G401 (cell line): ENCODE data around the gene WFIKKN1. TPM values are rescaled to one million over a fixed set of nuclear protein-coding genes. Genes with fewer than 3 reads are reported as not detected.
A peak's percentile ranks its signal among the peaks of the same experiment; 100 is the strongest.

Experiments used
- DNase-seq: peaks from one replicate; pipeline ENCODE4 v3.0.0-alpha.2; 2015; ENCODE audit warnings: low spot score
- in situ Hi-C: cut with HindIII; loops from 2 replicates; pipeline ENCODE4 v1.10.0; 2016; ENCODE audit warnings: low sequenced_read_pairs, mixed read lengths
- total RNA-seq: library from RNA; depleted of rRNA; stranded (reverse); fragments of >200 nt; shearing (Covaris generic); gene quantifications from 2 replicates; pipeline ENCODE4 v1.2.3, GENCODE V29; 2014

The WFIKKN1 gene
- total RNA-seq, 1 experiment from 2014 or later, result 44.6 TPM

GRCh38 chr16:620700-621525 lies 9.9 kb upstream of the WFIKKN1 start:
- DNase-seq, result peak; percentile 48
- in situ Hi-C loops, result no loop called here

DNA sequence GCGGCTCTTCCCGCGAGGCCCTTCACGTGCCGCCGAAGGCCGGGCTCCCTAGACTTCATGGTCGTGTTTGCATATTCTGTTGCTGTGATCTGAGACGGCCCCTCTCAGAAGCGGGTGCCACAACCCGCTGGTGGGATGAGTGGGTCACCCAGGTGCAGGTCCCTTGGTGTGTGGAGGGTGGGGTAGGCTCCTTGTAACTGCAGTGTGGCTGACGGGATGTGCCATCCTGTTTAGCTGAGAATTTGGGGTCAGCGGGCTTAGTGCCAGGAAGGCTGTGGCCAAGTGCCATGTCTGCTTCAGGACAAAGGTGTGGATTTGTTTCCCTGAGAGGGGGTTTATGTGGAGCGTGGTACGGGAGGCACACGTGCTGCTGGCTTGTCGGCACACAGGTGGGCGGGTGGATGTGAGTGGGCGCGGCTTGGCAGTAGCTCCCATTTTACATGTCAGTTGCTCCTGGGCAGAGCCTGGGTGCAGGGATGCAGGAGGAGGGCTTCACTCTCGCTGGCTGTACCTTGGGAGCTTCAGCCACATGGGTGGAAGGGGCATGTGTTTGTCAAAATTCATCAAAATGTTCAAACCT lies 9.2 kb upstream of the WFIKKN1 start:
- in situ Hi-C loops, result no loop called here
- peak; percentile 86 for DNase-seq

DNA sequence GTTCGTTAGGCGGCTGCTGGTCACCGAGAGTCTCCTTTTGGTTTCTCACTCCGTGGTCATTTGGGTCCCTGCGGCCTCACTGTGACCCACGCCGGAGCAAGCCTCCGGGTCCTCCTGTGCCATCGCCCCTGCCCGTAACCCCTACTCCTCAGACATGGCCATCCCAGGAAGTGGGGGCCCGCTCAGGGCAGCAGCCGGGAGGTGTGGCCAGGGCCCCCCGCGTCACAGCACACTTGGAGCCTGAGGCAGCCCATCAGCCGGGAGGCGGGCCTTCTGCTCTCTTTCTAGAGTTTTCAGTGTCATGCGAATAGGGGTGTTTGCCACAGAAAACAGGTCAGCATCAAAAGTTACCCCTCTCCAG lies 7.9 kb upstream of the WFIKKN1 start:
- in situ Hi-C loops, result no loop called here

DNA sequence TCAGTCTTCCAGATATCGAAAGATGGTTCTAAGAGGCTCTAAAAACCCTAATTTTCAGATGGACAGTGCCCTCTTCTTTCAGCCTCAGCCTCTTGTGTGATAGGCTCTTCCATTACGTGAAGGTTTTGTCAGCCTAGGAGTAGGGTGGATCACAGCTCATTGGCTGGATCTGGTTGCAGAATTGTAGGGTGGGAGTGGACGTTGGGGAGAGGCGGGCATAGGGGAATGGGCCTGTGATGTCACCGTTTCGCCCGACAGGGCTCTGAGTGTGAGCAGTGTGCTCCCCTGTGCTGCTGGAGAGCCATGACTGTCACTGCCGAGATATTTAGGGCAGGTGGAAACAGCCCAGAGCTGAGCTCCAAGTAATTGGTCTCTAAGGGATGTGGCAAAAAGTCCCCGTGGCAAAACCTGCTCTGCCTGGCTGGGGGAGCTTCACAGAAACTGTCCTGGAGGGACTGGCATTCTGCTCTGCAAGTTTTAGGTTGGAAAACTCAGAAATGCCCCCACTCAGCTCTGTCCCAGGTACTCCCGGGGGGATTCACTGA lies 6.2 kb upstream of the WFIKKN1 start:
- in situ Hi-C loops, result no loop called here
- DNase-seq, result peak; percentile 36

More for the DNA sequence above, 7.9 kb upstream of the WFIKKN1 start:
- no peak for DNase-seq

- in situ Hi-C loops, result no loop called here
- DNase-seq, result no peak
These were observed 5.4 kb upstream of the WFIKKN1 start for GRCh38 chr16:625117-625976.

- no peak for DNase-seq
- in situ Hi-C loops, result no loop called here
These were observed 4.6 kb upstream of the WFIKKN1 start for GRCh38 chr16:625977-626765.

- in situ Hi-C loops, result no loop called here
- DNase-seq, result no peak
These were observed 3.9 kb upstream of the WFIKKN1 start for GRCh38 chr16:626787-627453.

- DNase-seq, result no peak
- in situ Hi-C loops, result no loop called here
These were observed 3.1 kb upstream of the WFIKKN1 start for GRCh38 chr16:627454-628239.

DNA sequence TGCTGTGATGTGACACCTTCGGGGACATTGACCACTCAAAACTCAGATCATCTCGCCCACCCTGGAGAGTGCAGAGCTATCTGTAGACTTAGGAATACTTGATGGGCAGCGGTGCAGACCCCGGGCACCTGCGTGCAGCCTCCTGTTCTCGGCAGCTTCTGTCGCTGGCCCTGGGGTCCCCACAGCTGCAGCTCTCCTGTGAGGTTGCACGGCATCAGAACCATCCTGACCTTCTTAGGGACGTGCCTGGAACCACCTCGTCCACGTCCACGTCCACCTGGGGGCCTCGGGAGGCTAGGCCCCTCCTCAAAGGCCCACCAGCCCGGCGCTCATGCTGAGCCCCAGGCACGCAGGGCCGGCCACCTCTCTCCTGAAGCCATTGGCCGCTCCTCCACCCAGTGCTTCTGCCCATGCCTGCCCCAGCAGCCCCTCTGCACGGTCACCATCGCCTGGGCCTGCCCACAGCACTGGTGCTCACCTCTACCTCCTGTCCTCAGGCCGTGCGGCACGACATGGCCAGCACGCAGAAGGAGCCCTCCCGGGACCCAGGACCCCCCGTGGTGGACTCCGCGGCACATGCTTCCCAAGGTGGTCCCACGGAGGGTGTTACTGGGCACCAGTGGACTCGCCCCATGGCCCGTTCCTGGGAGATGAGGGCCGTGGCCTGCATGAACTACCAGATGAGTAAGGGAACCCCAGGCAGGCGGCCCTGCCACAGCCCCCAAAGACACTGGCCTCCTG lies 2.3 kb upstream of the WFIKKN1 start:
- in situ Hi-C loops, result no loop called here
- no peak for DNase-seq

GRCh38 chr16:629185-629832 lies 1.5 kb upstream of the WFIKKN1 start:
- in situ Hi-C loops, result no loop called here
- DNase-seq, result peak; percentile 79

DNA sequence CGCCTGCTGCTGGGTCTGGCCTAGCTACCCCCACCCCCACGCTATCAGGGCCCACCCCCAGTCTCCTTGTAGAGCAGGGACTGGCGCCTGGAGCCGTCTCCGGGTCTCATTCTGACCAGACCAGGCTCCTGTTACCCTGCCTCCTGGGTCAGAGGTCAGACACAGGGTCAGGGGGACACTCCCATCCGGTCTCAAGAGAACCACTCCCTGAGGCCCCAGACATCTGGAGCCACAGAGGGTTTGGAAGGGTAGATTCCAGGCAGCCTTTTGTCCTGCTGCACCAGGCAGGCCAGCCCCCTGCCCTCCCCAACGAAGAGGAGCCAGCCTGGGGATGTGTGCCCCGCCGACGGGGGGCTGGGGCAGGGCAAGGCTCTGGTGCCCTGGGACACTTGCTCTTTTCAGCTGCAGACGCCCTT lies 944 bp upstream of the WFIKKN1 start:
- peak; percentile 55 for DNase-seq
- in situ Hi-C loops, result no loop called here

GRCh38 chr16:630249-630814 lies 453 bp upstream of the WFIKKN1 start:
- no peak for DNase-seq
- in situ Hi-C loops, result no loop called here

DNA sequence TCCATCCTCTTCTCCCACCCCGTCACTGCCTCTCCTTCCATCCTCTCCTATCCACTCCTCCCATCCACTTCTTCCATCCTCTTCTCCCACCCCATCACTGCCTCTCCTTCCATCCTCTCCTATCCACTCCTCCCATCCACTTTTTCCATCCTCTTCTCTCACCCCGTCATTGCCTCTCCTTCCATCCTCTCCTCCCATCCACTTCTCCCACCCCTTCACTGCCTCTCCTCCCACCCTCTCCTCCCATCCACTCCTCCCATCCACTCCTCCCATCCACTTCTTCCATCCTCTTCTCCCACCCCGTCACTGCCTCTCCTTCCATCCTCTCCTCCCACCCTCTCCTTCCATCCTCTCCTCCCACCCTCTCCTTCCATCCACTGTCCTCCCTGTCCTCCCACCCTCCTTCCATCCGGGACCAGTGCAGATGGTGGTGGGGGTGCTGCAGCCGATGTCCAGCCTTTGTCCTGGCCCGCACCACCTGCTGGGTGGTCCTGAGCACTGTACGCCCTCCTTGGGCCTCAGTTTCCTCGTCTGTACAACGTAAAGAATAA lies 1.1 kb downstream of the WFIKKN1 start:
- in situ Hi-C loops, result no loop called here

GRCh38 chr16:632486-633335 lies 1.9 kb downstream of the WFIKKN1 start:
- DNase-seq, result no peak
- in situ Hi-C loops, result no loop called here

More for the DNA sequence above, 1.1 kb downstream of the WFIKKN1 start:
- DNase-seq, result no peak
